GM12892 (cell line): ENCODE measurements around the gene HDAC4.

Experiments
- POLR2A ChIP-seq: IDR thresholded peaks from 2 replicates; pipeline ENCODE4 v1.6.1; 2011; ENCODE audit warnings: low read depth, low read length, control low read depth
- POLR2AphosphoS5 ChIP-seq: IDR thresholded peaks from 2 replicates; pipeline ENCODE4 v1.6.1; 2011; ENCODE audit warnings: low read depth, low read length, control low read depth

GRCh38 chr2:239300871-239301735 is 99.7 kb downstream of the HDAC4 start:
- TF ChIP-seq POLR2A (no peak), POLR2AphosphoS5 (no peak)
